ENCODE data around the gene VPS39.

Gene VPS39

DNA sequence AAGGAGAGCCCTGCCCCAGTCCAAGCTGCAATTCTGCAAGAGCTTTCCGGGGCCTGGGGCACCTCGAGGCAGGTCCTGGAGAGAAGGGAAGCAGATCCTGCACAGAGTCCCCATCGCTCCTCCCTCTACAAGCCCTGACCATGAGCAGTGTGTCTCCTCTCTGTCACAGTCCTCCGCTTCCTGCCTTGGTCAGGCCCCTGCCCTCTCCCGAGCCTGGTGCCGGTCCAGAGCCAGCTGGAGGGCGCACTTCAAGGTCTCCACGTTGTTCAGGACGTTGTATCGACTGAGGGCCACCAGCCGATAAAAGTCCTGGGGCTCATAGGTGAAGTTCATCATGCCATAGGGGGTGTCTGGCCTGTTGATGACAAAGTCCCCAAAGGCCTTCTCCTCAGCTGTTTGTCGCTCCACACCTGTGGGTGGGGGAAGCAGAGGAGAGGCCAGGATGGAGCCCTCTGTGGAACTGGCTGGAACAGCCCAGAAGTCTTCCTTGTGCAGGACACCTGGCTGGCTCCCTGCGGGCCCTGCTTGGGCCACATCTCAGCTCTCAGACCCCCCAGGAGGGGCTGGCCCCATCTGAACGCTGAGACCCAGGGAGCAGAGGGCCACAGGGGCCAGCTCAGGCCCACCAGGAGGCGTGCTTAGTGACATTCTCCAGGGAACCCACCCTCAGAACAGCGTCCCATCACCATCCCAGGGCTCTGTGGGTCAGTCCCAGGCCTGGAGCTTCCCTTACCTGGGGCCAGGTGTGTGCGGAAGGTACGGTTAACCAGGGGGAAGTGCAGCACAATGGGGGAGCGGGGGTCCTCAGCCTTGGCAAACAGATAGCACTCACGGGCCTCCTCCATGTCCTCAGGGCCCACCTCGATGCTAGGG, 66.1 kb downstream of the VPS39 start:
- DNase-seq (ENCODE audit: low read depth): no peak
- no peak overlapping the region for H3K4me3 ChIP-seq (ENCODE audit: low read length)
- TF ChIP-seq, protein P1, sequence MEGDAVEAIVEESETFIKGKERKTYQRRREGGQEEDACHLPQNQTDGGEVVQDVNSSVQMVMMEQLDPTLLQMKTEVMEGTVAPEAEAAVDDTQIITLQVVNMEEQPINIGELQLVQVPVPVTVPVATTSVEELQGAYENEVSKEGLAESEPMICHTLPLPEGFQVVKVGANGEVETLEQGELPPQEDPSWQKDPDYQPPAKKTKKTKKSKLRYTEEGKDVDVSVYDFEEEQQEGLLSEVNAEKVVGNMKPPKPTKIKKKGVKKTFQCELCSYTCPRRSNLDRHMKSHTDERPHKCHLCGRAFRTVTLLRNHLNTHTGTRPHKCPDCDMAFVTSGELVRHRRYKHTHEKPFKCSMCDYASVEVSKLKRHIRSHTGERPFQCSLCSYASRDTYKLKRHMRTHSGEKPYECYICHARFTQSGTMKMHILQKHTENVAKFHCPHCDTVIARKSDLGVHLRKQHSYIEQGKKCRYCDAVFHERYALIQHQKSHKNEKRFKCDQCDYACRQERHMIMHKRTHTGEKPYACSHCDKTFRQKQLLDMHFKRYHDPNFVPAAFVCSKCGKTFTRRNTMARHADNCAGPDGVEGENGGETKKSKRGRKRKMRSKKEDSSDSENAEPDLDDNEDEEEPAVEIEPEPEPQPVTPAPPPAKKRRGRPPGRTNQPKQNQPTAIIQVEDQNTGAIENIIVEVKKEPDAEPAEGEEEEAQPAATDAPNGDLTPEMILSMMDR (IDR thresholded peaks at IDR 0.05; ENCODE audit: insufficient read depth, low read depth, low read length, missing control alignments): no peak

DNA sequence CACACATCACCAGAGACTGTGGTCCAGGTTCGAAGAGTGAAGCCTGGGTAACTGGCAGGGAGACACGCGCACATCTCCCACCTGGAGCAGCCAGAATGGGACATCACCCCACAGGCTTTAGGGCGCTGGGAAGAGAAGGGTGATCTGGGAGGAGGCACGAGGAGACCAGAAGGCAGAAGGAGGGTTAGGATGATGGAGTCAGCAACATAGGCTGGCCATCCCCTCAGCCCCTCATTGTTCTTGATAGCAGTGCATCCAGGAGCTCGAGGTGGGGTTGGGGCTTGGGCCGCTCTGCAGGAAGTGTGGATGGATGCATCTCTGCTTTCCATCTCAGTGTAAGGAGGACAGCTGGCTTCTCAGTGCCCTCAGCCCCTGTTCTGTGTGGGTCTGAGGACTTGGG, 66.9 kb downstream of the VPS39 start:
- DNase-seq (ENCODE audit: low read depth): no peak
- H3K4me3 ChIP-seq (ENCODE audit: low read length): no peak overlapping the region
- TF ChIP-seq, protein P1 (IDR thresholded peaks at IDR 0.05; ENCODE audit: insufficient read depth, low read depth, low read length, missing control alignments): no peak

GRCh38 chr15:42140383-42141070, 67.6 kb downstream of the VPS39 start:
- TF ChIP-seq, protein P1 (IDR thresholded peaks at IDR 0.05; ENCODE audit: insufficient read depth, low read depth, low read length, missing control alignments): no peak
- no peak for DNase-seq (ENCODE audit: low read depth)
- H3K4me3 ChIP-seq (ENCODE audit: low read length): no peak overlapping the region

DNA sequence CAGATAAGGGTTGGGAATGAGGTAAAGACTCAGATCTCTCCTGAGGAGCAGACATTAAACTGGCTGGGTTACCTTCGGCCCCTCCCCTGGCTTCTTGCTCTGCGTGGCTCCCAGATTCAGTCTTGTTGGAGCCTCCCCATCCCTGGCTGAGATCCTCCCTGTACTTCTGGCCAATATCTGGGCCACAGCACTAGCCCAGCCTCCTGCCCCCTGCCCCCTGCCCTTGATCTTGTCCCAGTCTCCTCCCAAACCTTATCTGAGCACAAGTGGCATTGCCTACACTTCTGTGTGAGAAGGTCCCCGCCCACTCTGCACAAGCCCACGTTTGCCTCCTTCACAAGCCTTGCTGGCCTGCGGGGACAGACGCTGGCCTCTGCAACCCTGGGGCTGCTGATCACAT, 68.5 kb downstream of the VPS39 start:
- no peak overlapping the region for H3K4me3 ChIP-seq (ENCODE audit: low read length)
- DNase-seq (ENCODE audit: low read depth): no peak
- TF ChIP-seq, protein P1 (IDR thresholded peaks at IDR 0.05; ENCODE audit: insufficient read depth, low read depth, low read length, missing control alignments): no peak

GRCh38 chr15:42138968-42139386, 69.1 kb downstream of the VPS39 start:
- TF ChIP-seq, protein P1 (IDR thresholded peaks at IDR 0.05; ENCODE audit: insufficient read depth, low read depth, low read length, missing control alignments): no peak
- H3K4me3 ChIP-seq (ENCODE audit: low read length): no peak overlapping the region
- DNase-seq (ENCODE audit: low read depth): no peak

GRCh38 chr15:42138411-42138810, 69.7 kb downstream of the VPS39 start:
- TF ChIP-seq, protein P1 (IDR thresholded peaks at IDR 0.05; ENCODE audit: insufficient read depth, low read depth, low read length, missing control alignments): no peak
- DNase-seq (ENCODE audit: low read depth): no peak
- H3K4me3 ChIP-seq (ENCODE audit: low read length): no peak overlapping the region
